SK-N-SH treated with all-trans-retinoic acid at 6 μM for 48 hours (cell line): ENCODE results near the gene LRRC73.
"Not testable (repeated sequence)": the region's sequence is repeated elsewhere in the genome, so short reads cannot be mapped to it uniquely, and the experiment has no call there.

Experiments used
- ATAC-seq: fragments of 200-7000 bp; cut with Tn5 transposase; 3 replicates; pipeline ENCODE4 v1.9.1; 2020; ENCODE audit warnings: mild to moderate bottlenecking, moderate library complexity
- ESRRG ChIP-seq: fragments of 250-450 bp; sonication (Bioruptor Pico); IDR thresholded peaks from 2 replicates; pipeline ENCODE4 v1.6.1; 2021; ENCODE audit warnings: mild to moderate bottlenecking
- GLIS3 ChIP-seq: fragments of 250-450 bp; sonication (Bioruptor Pico); IDR thresholded peaks from 2 replicates; pipeline ENCODE4 v1.5.0; 2020; ENCODE audit warnings: mild to moderate bottlenecking, moderate library complexity
- ISL1 ChIP-seq: fragments of 250-450 bp; sonication (Bioruptor Pico); IDR thresholded peaks from 2 replicates; pipeline ENCODE4 v2.1.2; 2022; ENCODE audit warnings: mild to moderate bottlenecking, moderate library complexity
- OSR1 ChIP-seq: fragments of 250-450 bp; sonication (Bioruptor Pico); IDR thresholded peaks from 2 replicates; pipeline ENCODE4 v1.8.0; 2022; ENCODE audit warnings: moderate library complexity, mild to moderate bottlenecking, inconsistent platforms
- PPARA ChIP-seq: fragments of 250-450 bp; sonication (Bioruptor Pico); IDR thresholded peaks from 2 replicates; pipeline ENCODE4 v1.5.0; 2020; ENCODE audit warnings: mild to moderate bottlenecking, borderline replicate concordance
- RARB ChIP-seq: fragments of 250-450 bp; sonication (Bioruptor Pico); IDR thresholded peaks from 2 replicates; pipeline ENCODE4 v1.8.0; 2021; ENCODE audit warnings: mild to moderate bottlenecking, moderate library complexity
- SNAI2 ChIP-seq: fragments of 250-450 bp; sonication (Bioruptor Pico); IDR thresholded peaks from 2 replicates; pipeline ENCODE4 v1.5.0; 2020; ENCODE audit warnings: mild to moderate bottlenecking, moderate library complexity
- TCF4 ChIP-seq: fragments of 250-450 bp; sonication (Bioruptor Pico); IDR thresholded peaks from 2 replicates; pipeline ENCODE4 v1.8.0; 2021; ENCODE audit warnings: mild to moderate bottlenecking, moderate library complexity, borderline replicate concordance
- TOX ChIP-seq: fragments of 250-450 bp; sonication (Bioruptor Pico); IDR thresholded peaks from 2 replicates; pipeline ENCODE4 v1.8.0; 2021; ENCODE audit warnings: mild to moderate bottlenecking, moderate library complexity, borderline replicate concordance
- ZC3H10 ChIP-seq: fragments of 250-450 bp; sonication (Bioruptor Pico); IDR thresholded peaks from 2 replicates; pipeline ENCODE4 v1.5.1; 2021; ENCODE audit warnings: mild to moderate bottlenecking, moderate library complexity
- ZFP3 ChIP-seq: fragments of 250-450 bp; sonication (Bioruptor Pico); IDR thresholded peaks from 2 replicates; pipeline ENCODE4 v1.5.0; 2020; ENCODE audit warnings: mild to moderate bottlenecking, moderate library complexity
- ZNF565 ChIP-seq: fragments of 450-650 bp; formaldehyde crosslinking; conservative IDR thresholded peaks from 2 replicates; pipeline ENCODE4 v1.5.0; 2020; ENCODE audit warnings: low read depth, mild to moderate bottlenecking, moderate library complexity
- ZNF70 ChIP-seq: fragments of 450-650 bp; formaldehyde crosslinking; IDR thresholded peaks from 2 replicates; pipeline ENCODE4 v1.5.0; 2020; ENCODE audit warnings: mild to moderate bottlenecking, moderate library complexity
- TF ChIP-seq, protein P1 (sequence below): fragments of 250-450 bp; sonication (Bioruptor Pico); IDR thresholded peaks from 2 replicates; pipeline ENCODE4 v1.8.0; 2021; ENCODE audit warnings: low read depth, mild to moderate bottlenecking, moderate library complexity, borderline replicate concordance
- TF ChIP-seq, protein P2 (sequence below): fragments of 250-450 bp; sonication (Bioruptor Pico); IDR thresholded peaks from 2 replicates; pipeline ENCODE4 v1.8.0; 2020; ENCODE audit warnings: mild to moderate bottlenecking, moderate library complexity, borderline replicate concordance
- TF ChIP-seq, protein P3 (sequence below): fragments of 250-450 bp; sonication (Bioruptor Pico); IDR thresholded peaks from 2 replicates; pipeline ENCODE4 v1.5.1; 2020; ENCODE audit warnings: low read depth, mild to moderate bottlenecking, moderate library complexity
- TF ChIP-seq, protein P4 (sequence below): fragments of 250-450 bp; sonication (Bioruptor Pico); IDR thresholded peaks from 2 replicates; pipeline ENCODE4 v1.5.0; 2020; ENCODE audit warnings: mild to moderate bottlenecking, moderate library complexity

The LRRC73 gene

DNA sequence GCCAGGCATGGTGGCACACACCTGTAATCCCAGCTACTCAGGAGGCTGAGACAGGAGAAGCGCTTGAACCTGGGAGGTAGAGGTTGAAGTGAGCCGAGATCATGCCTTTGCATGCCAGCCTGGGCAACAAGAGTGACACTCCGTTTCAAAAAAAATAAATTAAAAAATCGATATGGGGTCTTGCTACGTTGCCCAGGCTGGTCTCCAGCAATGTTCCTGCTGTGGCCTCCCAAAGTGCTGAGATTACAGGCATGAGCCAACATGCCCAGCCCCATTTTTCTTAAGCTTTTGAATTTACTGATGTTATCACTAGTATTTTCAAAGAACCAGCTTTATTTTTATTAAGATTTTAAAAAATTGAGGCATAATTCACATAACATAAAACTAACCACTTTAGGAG is 30.4 kb upstream of the LRRC73 start:
- ATAC-seq = no peak
- TF ChIP-seq, protein P1, sequence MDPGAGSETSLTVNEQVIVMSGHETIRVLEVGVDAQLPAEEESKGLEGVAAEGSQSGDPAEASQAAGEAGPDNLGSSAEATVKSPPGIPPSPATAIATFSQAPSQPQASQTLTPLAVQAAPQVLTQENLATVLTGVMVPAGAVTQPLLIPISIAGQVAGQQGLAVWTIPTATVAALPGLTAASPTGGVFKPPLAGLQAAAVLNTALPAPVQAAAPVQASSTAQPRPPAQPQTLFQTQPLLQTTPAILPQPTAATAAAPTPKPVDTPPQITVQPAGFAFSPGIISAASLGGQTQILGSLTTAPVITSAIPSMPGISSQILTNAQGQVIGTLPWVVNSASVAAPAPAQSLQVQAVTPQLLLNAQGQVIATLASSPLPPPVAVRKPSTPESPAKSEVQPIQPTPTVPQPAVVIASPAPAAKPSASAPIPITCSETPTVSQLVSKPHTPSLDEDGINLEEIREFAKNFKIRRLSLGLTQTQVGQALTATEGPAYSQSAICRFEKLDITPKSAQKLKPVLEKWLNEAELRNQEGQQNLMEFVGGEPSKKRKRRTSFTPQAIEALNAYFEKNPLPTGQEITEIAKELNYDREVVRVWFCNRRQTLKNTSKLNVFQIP (CRISPR knock-in tag) = no peak
- no peak for TF ChIP-seq GLIS3 (CRISPR knock-in tag)
- no peak for TF ChIP-seq TOX (CRISPR knock-in tag)
- TF ChIP-seq, protein P2, sequence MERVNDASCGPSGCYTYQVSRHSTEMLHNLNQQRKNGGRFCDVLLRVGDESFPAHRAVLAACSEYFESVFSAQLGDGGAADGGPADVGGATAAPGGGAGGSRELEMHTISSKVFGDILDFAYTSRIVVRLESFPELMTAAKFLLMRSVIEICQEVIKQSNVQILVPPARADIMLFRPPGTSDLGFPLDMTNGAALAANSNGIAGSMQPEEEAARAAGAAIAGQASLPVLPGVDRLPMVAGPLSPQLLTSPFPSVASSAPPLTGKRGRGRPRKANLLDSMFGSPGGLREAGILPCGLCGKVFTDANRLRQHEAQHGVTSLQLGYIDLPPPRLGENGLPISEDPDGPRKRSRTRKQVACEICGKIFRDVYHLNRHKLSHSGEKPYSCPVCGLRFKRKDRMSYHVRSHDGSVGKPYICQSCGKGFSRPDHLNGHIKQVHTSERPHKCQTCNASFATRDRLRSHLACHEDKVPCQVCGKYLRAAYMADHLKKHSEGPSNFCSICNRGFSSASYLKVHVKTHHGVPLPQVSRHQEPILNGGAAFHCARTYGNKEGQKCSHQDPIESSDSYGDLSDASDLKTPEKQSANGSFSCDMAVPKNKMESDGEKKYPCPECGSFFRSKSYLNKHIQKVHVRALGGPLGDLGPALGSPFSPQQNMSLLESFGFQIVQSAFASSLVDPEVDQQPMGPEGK = no peak
- TF ChIP-seq ZNF565 (CRISPR knock-in tag) = no peak
- no peak for TF ChIP-seq RARB
- no peak for TF ChIP-seq SNAI2 (CRISPR knock-in tag)
- TF ChIP-seq ESRRG (CRISPR knock-in tag) = no peak
- TF ChIP-seq, protein P3, sequence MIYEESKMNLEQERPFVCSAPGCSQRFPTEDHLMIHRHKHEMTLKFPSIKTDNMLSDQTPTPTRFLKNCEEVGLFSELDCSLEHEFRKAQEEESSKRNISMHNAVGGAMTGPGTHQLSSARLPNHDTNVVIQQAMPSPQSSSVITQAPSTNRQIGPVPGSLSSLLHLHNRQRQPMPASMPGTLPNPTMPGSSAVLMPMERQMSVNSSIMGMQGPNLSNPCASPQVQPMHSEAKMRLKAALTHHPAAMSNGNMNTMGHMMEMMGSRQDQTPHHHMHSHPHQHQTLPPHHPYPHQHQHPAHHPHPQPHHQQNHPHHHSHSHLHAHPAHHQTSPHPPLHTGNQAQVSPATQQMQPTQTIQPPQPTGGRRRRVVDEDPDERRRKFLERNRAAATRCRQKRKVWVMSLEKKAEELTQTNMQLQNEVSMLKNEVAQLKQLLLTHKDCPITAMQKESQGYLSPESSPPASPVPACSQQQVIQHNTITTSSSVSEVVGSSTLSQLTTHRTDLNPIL = no peak
- TF ChIP-seq, protein P4, sequence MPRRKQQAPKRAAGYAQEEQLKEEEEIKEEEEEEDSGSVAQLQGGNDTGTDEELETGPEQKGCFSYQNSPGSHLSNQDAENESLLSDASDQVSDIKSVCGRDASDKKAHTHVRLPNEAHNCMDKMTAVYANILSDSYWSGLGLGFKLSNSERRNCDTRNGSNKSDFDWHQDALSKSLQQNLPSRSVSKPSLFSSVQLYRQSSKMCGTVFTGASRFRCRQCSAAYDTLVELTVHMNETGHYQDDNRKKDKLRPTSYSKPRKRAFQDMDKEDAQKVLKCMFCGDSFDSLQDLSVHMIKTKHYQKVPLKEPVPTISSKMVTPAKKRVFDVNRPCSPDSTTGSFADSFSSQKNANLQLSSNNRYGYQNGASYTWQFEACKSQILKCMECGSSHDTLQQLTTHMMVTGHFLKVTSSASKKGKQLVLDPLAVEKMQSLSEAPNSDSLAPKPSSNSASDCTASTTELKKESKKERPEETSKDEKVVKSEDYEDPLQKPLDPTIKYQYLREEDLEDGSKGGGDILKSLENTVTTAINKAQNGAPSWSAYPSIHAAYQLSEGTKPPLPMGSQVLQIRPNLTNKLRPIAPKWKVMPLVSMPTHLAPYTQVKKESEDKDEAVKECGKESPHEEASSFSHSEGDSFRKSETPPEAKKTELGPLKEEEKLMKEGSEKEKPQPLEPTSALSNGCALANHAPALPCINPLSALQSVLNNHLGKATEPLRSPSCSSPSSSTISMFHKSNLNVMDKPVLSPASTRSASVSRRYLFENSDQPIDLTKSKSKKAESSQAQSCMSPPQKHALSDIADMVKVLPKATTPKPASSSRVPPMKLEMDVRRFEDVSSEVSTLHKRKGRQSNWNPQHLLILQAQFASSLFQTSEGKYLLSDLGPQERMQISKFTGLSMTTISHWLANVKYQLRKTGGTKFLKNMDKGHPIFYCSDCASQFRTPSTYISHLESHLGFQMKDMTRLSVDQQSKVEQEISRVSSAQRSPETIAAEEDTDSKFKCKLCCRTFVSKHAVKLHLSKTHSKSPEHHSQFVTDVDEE = no peak
- no peak for TF ChIP-seq ZNF70 (CRISPR knock-in tag)
- no peak for TF ChIP-seq OSR1 (CRISPR knock-in tag)
- no peak for TF ChIP-seq ZC3H10 (CRISPR knock-in tag)
- no peak for TF ChIP-seq TCF4 (CRISPR knock-in tag)
- no peak for TF ChIP-seq ISL1 (CRISPR knock-in tag)
- TF ChIP-seq ZFP3 = no peak
- TF ChIP-seq PPARA (CRISPR knock-in tag) = no peak

DNA sequence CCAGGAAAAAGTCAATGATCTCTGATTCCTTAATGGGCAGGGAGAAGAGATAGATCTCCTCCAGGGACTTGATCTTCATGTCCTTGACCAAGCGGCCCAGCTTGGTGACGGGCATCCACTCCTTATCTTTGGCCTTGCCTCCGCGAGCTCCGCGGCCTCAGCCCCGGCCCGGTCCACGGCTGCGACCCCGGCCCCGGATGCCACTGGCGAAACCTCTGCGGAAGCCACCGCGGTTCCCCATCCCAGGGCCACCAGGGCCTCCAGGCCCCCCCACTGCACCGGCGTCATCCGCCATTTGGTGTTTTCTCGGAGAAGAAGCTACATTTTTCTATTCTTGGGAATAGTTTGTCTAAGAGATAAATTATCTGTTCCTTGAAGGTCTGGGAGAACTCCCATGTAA is 29.3 kb upstream of the LRRC73 start:
- ATAC-seq = not testable (repeated sequence)

DNA sequence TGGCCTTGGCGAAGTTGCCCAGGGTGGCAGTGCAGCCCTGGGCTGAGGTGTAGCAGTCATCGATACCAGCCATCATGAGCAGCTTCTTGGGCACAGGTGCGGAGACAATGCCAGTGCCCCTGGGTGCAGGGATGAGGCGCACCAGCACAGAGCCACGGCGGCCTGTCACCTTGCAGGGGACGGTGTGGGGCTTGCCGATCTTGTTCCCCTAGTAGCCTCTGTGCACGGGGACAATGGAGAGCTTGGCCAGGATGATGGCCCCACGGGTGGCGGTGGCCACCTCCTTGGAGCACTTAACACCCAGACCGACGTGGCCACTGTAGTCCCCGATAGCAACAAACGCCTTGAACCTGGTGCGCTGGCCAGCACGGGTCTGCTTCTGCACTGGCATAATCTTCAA is 28.8 kb upstream of the LRRC73 start:
- ATAC-seq = not testable (repeated sequence)

DNA sequence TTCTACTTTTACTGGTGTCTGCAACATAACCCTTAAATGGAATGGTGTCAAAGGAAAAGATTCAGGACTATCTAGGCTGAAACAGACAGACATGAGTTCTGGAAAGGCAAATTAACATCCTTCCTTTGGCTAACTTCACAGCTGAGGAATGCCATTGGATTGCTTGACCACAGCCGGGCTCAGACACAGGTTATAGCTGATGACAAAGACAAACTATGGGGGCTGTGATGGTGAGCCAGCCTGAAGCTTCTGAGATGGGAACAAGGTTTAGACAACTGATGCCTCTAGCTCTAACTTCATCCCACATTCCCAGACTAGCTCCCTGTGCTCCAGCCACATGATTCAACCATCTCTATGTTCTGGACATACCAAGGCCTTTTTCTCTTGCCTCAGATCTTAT is 22.1 kb upstream of the LRRC73 start:
- TF ChIP-seq, protein P3 = no peak
- TF ChIP-seq SNAI2 (CRISPR knock-in tag) (no peak), ZC3H10 (CRISPR knock-in tag) (no peak)
- TF ChIP-seq, protein P2 = no peak
- no peak for ATAC-seq
